Peyer's patch (tissue), 4 donors: Measurements from ENCODE around the gene MT1HL1.

ENCODE experiments used
- CTCF ChIP-seq, 6 experiments: fragments of 450-650 bp in 4 of 6; fragments of 200-600 bp in 2 of 6; sonication (generic) in 1 of 6; IDR thresholded peaks; one replicate each; pipeline ENCODE4 v1.5.1; 2017 to 2019; ENCODE audit warnings: antibody characterized with exemption in 6 of 6, mild to moderate bottlenecking in 3 of 6, moderate library complexity in 1 of 6
- POLR2A ChIP-seq, 2 donors: fragments of 450-650 bp; IDR thresholded peaks; one replicate each; pipeline ENCODE4 v1.5.1; 2017; ENCODE audit warnings: antibody characterized with exemption in 2 of 2, mild to moderate bottlenecking in 2 of 2, moderate library complexity in 2 of 2

GRCh38 chr1:236997361-236997760 lies 6.9 kb downstream of the MT1HL1 start:
- TF ChIP-seq CTCF (IDR thresholded peaks at IDR 0.05) = no peak
- TF ChIP-seq POLR2A (IDR thresholded peaks at IDR 0.05) = no peak
